Activated T-helper 1 cell treated with anti-CD3 and anti-CD28 coated beads, Interleukin-12 subunit alpha, Interleukin-12 subunit beta, Interleukin-2, Interleukin-4 antibody, amounts not matched to agents 30 ng/mL and 10 ng/mL and 1 ng/mL, durations not matched to agents 14 hours and 24 hours and 36 hours (primary cell): ENCODE data around the gene MDGA2. TPM values are rescaled to one million over a fixed set of nuclear protein-coding genes. Genes with fewer than 3 reads are reported as not detected.
"Not testable (repeated sequence)": the region's sequence is repeated elsewhere in the genome, so short reads cannot be mapped to it uniquely, and the experiment has no call there.

Experiments
- DNase-seq: peaks from one replicate; pipeline ENCODE4 v3.0.0; 2021; ENCODE audit warnings: low spot score
- H3K27ac Mint-ChIP-seq: one replicate; pipeline ENCODE4 v1.8.0; 2021; ENCODE audit warnings: mild to moderate bottlenecking, mixed read lengths
- H3K27me3 Mint-ChIP-seq: one replicate; pipeline ENCODE4 v1.8.0; 2022; ENCODE audit warnings: mild to moderate bottlenecking, moderate library complexity, mixed read lengths; ENCODE audit not compliant: insufficient read depth
- H3K36me3 Mint-ChIP-seq: one replicate; pipeline ENCODE4 v1.8.0; 2021; ENCODE audit warnings: low read depth, mixed read lengths
- H3K4me1 Mint-ChIP-seq: one replicate; pipeline ENCODE4 v1.8.0; 2021; ENCODE audit warnings: low read depth, mixed read lengths
- H3K4me3 Mint-ChIP-seq: one replicate; pipeline ENCODE4 v1.8.0; 2021; ENCODE audit warnings: mild to moderate bottlenecking, moderate library complexity, mixed read lengths
- H3K9me3 Mint-ChIP-seq: one replicate; pipeline ENCODE4 v1.8.0; 2021; ENCODE audit warnings: mixed read lengths
- intact Hi-C: fragments of 100-400 bp; cut with micrococcal nuclease; formaldehyde crosslinking; loops from one replicate; pipeline ENCODE4 v1.15.1; 2024
- total RNA-seq: library from RNA; stranded (reverse); gene quantifications from 2 replicates; pipeline ENCODE4 v1.2.3, GENCODE V29; 2022

Gene MDGA2
- total RNA-seq, 1 donor from 2014 or later, result not detected

DNA sequence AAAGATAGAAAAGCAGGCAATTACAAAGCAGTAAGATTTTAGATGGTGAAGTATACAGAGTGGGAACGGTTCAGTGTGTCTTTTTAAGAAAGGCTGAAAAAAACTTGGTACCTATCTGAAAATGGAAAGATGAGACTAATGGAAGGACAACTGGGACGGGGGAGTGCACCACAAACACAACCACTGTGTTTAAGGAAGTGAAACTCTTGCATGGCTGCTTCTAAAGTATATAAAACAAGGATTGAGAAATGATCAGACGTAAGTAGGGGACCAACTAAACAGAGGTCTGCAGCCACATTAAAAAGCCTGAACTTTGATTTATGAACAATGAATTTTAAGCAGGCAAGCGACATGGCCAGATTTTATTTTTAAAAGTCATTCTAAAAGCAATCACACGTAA lies 328.6 kb downstream of the MDGA2 start:
- Mint-ChIP-seq H3K27me3 (no peaks in the 10 kb centered on the region), H3K36me3 (no peaks in the 10 kb centered on the region), H3K9me3 (no peaks in the 10 kb centered on the region), H3K27ac (no peak overlapping the region), H3K4me3 (no peak overlapping the region), H3K4me1 (no peaks in the 10 kb centered on the region)
- no peak for DNase-seq
- intact Hi-C loops, result no loop called here

GRCh38 chr14:47345016-47345415 lies 330.4 kb downstream of the MDGA2 start:
- Mint-ChIP-seq H3K4me1 (no peaks in the 10 kb centered on the region), H3K36me3 (no peaks in the 10 kb centered on the region), H3K27me3 (no peaks in the 10 kb centered on the region), H3K4me3 (no peak overlapping the region), H3K9me3 (no peaks in the 10 kb centered on the region), H3K27ac (no peak overlapping the region)
- no peak for DNase-seq
- intact Hi-C loops, result no loop called here

GRCh38 chr14:47332939-47333338 lies 342.5 kb downstream of the MDGA2 start:
- Mint-ChIP-seq H3K4me1 (no peaks in the 10 kb centered on the region), H3K27me3 (no peaks in the 10 kb centered on the region), H3K36me3 (no peaks in the 10 kb centered on the region), H3K27ac (no peak overlapping the region), H3K4me3 (no peak overlapping the region), H3K9me3 (no peaks in the 10 kb centered on the region)
- DNase-seq, result no peak
- intact Hi-C loops, result no loop called here

GRCh38 chr14:47332106-47332505 lies 343.3 kb downstream of the MDGA2 start:
- intact Hi-C loops, result no loop called here
- DNase-seq, result no peak
- Mint-ChIP-seq H3K9me3 (no peaks in the 10 kb centered on the region), H3K4me3 (no peak overlapping the region), H3K4me1 (no peaks in the 10 kb centered on the region), H3K27me3 (no peaks in the 10 kb centered on the region), H3K36me3 (no peaks in the 10 kb centered on the region), H3K27ac (no peak overlapping the region)

- DNase-seq, result no peak
- Mint-ChIP-seq H3K27ac (no peak overlapping the region), H3K9me3 (no peaks in the 10 kb centered on the region), H3K36me3 (no peaks in the 10 kb centered on the region), H3K4me3 (no peak overlapping the region), H3K4me1 (no peaks in the 10 kb centered on the region), H3K27me3 (no peaks in the 10 kb centered on the region)
- intact Hi-C loops, result no loop called here
Measured at GRCh38 chr14:47328376-47328775, 347.0 kb downstream of the MDGA2 start.

- no peak for DNase-seq
- intact Hi-C loops, result no loop called here
- no peaks in the 10 kb centered on the region for H3K27me3 Mint-ChIP-seq
- H3K27ac Mint-ChIP-seq, result no peak overlapping the region
- H3K4me1 Mint-ChIP-seq, result no peaks in the 10 kb centered on the region
- H3K4me3 Mint-ChIP-seq, result no peak overlapping the region
- no peaks in the 10 kb centered on the region for H3K36me3 Mint-ChIP-seq
- H3K9me3 Mint-ChIP-seq, result no peaks in the 10 kb centered on the region
Measured at GRCh38 chr14:47327336-47327735, 348.1 kb downstream of the MDGA2 start.

DNA sequence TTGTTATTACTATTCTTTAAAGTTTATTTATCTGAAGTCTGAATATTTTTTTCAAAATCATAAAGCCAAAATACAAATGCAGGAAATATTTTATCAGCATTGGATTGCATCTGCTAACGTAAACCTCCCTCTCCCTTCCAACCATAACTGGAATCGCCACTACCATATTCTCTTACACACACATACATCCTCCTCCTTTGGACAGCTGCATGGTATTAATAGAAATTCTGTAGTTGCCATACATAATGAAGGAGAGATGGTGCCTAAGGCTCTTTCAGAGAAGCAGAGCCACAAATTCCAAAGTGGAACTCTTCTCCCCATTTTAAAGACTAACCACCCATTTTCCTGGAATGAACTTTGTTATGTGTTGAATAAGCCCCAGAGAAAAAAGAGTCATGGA lies 352.7 kb downstream of the MDGA2 start:
- H3K4me3 Mint-ChIP-seq, result no peak overlapping the region

DNA sequence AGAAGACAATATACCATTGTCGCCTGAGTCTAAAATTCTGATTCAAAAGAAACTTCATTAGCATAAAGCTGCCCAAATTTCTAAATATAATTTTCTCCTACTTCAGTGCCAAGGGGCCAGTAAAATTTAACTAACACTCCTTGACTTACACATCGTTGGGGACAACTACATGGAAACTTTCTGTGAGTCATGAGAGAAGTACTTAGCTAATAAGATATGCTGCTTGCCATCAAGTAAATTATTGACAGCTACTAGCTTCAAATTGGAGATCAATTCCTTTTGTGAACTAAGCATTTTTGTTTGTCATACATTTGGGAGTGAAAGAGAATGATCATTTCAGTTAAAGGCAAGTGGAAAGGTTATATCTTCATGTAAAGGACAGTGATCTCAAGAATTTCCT lies 373.3 kb downstream of the MDGA2 start:
- peaks cover 10% of the 10 kb centered on the region for H3K9me3 Mint-ChIP-seq
- no peak for DNase-seq
- H3K4me1 Mint-ChIP-seq, result no peaks in the 10 kb centered on the region
- H3K27me3 Mint-ChIP-seq, result no peaks in the 10 kb centered on the region
- H3K4me3 Mint-ChIP-seq, result no peak overlapping the region
- intact Hi-C loops, result no loop called here
- H3K36me3 Mint-ChIP-seq, result no peaks in the 10 kb centered on the region
- H3K27ac Mint-ChIP-seq, result no peak overlapping the region

More for the DNA sequence above, 352.7 kb downstream of the MDGA2 start:
- no peak overlapping the region for H3K27ac Mint-ChIP-seq
- no peaks in the 10 kb centered on the region for H3K4me1 Mint-ChIP-seq
- DNase-seq, result no peak
- no peaks in the 10 kb centered on the region for H3K27me3 Mint-ChIP-seq
- H3K36me3 Mint-ChIP-seq, result no peaks in the 10 kb centered on the region
- intact Hi-C loops, result no loop called here
- H3K9me3 Mint-ChIP-seq, result peaks cover 8% of the 10 kb centered on the region

DNA sequence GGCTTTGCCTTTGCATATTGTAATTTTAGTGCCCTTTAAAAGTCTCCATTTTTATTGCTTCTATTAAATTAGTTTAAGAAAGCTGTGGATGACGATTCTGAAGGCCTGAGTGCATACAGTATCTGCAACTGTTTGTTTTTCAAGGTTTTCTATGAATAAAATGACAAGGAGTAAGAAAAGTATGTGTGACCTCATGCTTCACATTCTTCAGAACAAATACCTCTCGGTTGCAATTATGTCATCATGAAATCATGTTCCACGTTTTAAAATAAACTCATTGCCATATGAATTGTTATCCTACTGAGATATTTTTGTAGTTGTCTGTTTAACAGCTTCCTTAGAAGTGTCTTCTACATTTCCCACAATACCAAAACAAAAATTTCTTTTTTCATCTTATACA lies 374.6 kb downstream of the MDGA2 start:
- peaks cover 7% of the 10 kb centered on the region for H3K9me3 Mint-ChIP-seq

GRCh38 chr14:47297374-47297773 lies 378.0 kb downstream of the MDGA2 start:
- Mint-ChIP-seq H3K27me3 (no peaks in the 10 kb centered on the region), H3K4me1 (no peaks in the 10 kb centered on the region), H3K4me3 (no peak overlapping the region), H3K36me3 (no peaks in the 10 kb centered on the region), H3K27ac (no peak overlapping the region), H3K9me3 (peaks cover 3% of the 10 kb centered on the region)
- intact Hi-C loops, result no loop called here
- DNase-seq, result no peak

More for the DNA sequence above, 374.6 kb downstream of the MDGA2 start:
- no peak for DNase-seq
- H3K4me3 Mint-ChIP-seq, result no peak overlapping the region
- no peaks in the 10 kb centered on the region for H3K4me1 Mint-ChIP-seq
- H3K36me3 Mint-ChIP-seq, result no peaks in the 10 kb centered on the region
- intact Hi-C loops, result no loop called here
- H3K27ac Mint-ChIP-seq, result no peak overlapping the region
- no peaks in the 10 kb centered on the region for H3K27me3 Mint-ChIP-seq

DNA sequence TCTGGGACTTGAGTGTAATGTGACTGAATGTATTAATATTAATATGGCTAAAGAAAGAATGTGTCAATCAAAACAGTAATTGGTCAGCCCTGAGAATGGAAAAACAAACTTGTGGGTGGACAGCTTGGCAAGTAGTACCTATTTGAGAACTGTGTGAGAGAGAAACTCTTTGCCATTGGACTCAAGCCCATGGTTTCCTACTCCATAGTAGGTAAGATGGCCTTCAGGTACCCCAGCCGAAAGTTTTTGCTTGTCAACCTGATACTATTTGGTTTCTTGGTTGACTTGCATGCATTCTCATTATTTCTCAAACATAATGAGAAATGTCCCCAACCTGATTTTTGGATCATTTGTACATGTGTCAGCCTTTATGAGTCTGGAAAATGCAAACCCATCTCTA lies 391.1 kb downstream of the MDGA2 start:
- no peaks in the 10 kb centered on the region for H3K27me3 Mint-ChIP-seq
- H3K36me3 Mint-ChIP-seq, result no peaks in the 10 kb centered on the region

GRCh38 chr14:47281761-47282160 lies 393.6 kb downstream of the MDGA2 start:
- H3K9me3 Mint-ChIP-seq, H3K4me3 Mint-ChIP-seq, H3K4me1 Mint-ChIP-seq, H3K27me3 Mint-ChIP-seq, H3K36me3 Mint-ChIP-seq, DNase-seq, H3K27ac Mint-ChIP-seq, intact Hi-C loops: not testable (repeated sequence)

More for the DNA sequence above, 391.1 kb downstream of the MDGA2 start:
- Mint-ChIP-seq H3K4me3 (no peak overlapping the region), H3K27ac (no peak overlapping the region), H3K4me1 (no peaks in the 10 kb centered on the region), H3K9me3 (no peaks in the 10 kb centered on the region)
- no peak for DNase-seq
- intact Hi-C loops, result no loop called here

- no peak overlapping the region for H3K4me3 Mint-ChIP-seq
- no peaks in the 10 kb centered on the region for H3K4me1 Mint-ChIP-seq
- DNase-seq, result peak; percentile 4
- intact Hi-C loops, result loop anchor here (5.0 kb wide), 1 partner anchor 696 kb away; no protein-coding TSS in a partner anchor
- no peaks in the 10 kb centered on the region for H3K27me3 Mint-ChIP-seq
- no peaks in the 10 kb centered on the region for H3K9me3 Mint-ChIP-seq
- H3K27ac Mint-ChIP-seq, result no peak overlapping the region
- no peaks in the 10 kb centered on the region for H3K36me3 Mint-ChIP-seq
Measured at GRCh38 chr14:47278233-47278842, 397.1 kb downstream of the MDGA2 start.

- H3K9me3 Mint-ChIP-seq, result no peaks in the 10 kb centered on the region
- intact Hi-C loops, result loop anchor here (5.0 kb wide), 1 partner anchor 695 kb away; no protein-coding TSS in a partner anchor
- no peak for DNase-seq
- no peak overlapping the region for H3K4me3 Mint-ChIP-seq
- H3K27ac Mint-ChIP-seq, result no peak overlapping the region
- H3K27me3 Mint-ChIP-seq, result no peaks in the 10 kb centered on the region
- no peaks in the 10 kb centered on the region for H3K4me1 Mint-ChIP-seq
- H3K36me3 Mint-ChIP-seq, result no peaks in the 10 kb centered on the region
Measured at GRCh38 chr14:47277703-47278102, 397.7 kb downstream of the MDGA2 start.
